HCT116 (cell line): ENCODE data around the gene EIF3J. TPM values are rescaled to one million over a fixed set of nuclear protein-coding genes. Genes with fewer than 3 reads are reported as not detected.
A peak's percentile ranks its signal among the peaks of the same experiment; 100 is the strongest.

Source experiments
- ATAC-seq: fragments of 200-7000 bp; cut with Tn5 transposase; 2 replicates; pipeline ENCODE4 v1.9.1; 2020; ENCODE audit warnings: mild to moderate bottlenecking, moderate library complexity
- BruUV-seq: library from RNA; stranded (reverse); fragments of 400-500 nt; replicated peaks from 2 replicates; lab custom pipeline; 2021; lab: Mats Ljungman, UMichigan
- CTCF ChIA-PET: fragments of 300-600 bp; sonication (Branson Sonifier 250); formaldehyde crosslinking; loops from one replicate; lab custom pipeline; 2021; ENCODE audit warnings: antibody characterized with exemption; lab: Charles Lee
- POLR2A ChIA-PET: fragments of 300-600, 350-600 bp; sonication (Branson Sonifier 250); formaldehyde crosslinking; loops from one replicate; lab custom pipeline; 2021; ENCODE audit warnings: antibody characterized with exemption; lab: Charles Lee
- RAD21 ChIA-PET, 2 experiments: fragments of 300-600 bp; sonication (Branson Sonifier 250); formaldehyde crosslinking; loops; one replicate each; lab custom pipeline; 2023; ENCODE audit warnings: low total read pairs in 2 of 2; ENCODE audit not compliant: uncharacterized antibody in 2 of 2, unreplicated experiment in 2 of 2, low non-redundant PET in 1 of 2; lab: Charles Lee
- DNase-seq: peaks from one replicate; pipeline ENCODE4 v3.0.0-alpha.2; 2010; ENCODE audit warnings: low read depth, low spot score
- H2AFZ ChIP-seq: fragments of 200-600 bp; shearing (Covaris generic), sonication (generic); 2 replicates; pipeline ENCODE4 v1.6.1; 2017; ENCODE audit warnings: low read depth, mixed run types, mixed read lengths, antibody characterized with exemption, low read length; ENCODE audit not compliant: poor library complexity, severe bottlenecking
- H3K27ac ChIP-seq: 2 replicates; pipeline ENCODE4 v1.5.1; 2012; ENCODE audit warnings: low read depth, low read length
- H3K27me3 ChIP-seq: fragments of 200-600 bp; sonication (generic); 2 replicates; pipeline ENCODE4 v1.6.1; 2016; ENCODE audit warnings: mixed run types, low read length, mixed read lengths; ENCODE audit not compliant: insufficient read depth
- H3K36me3 ChIP-seq, 2 experiments: fragments of 200-500 bp in 1 of 2; fragments of 200-600 bp in 1 of 2; sonication (Bioruptor generic) in 1 of 2; sonication (generic) in 1 of 2; 2 replicates each; pipeline versions ENCODE4 v1.5.1 to v1.6.1; 2014 to 2016; ENCODE audit warnings: low read length in 2 of 2, inconsistent platforms in 1 of 2, mixed read lengths in 1 of 2, mixed run types in 1 of 2; ENCODE audit not compliant: insufficient read depth in 2 of 2, control insufficient read depth in 1 of 2
- H3K4me1 ChIP-seq, 2 experiments: fragments of 200-600 bp in 1 of 2; sonication (generic) in 1 of 2; 2 replicates each; pipeline versions ENCODE4 v1.5.1 to v1.6.1; 2012 to 2017; ENCODE audit warnings: low read length in 2 of 2, inconsistent platforms in 1 of 2, mild to moderate bottlenecking in 1 of 2, mixed read lengths in 1 of 2, mixed run types in 1 of 2, moderate library complexity in 1 of 2; ENCODE audit not compliant: insufficient read depth in 2 of 2, control insufficient read depth in 1 of 2
- H3K4me2 ChIP-seq: fragments of 200-600 bp; sonication (generic); 2 replicates; pipeline ENCODE4 v1.6.1; 2017; ENCODE audit warnings: mixed run types, low read length, mixed read lengths
- H3K4me3 ChIP-seq, 2 experiments: fragments of 200-600 bp in 1 of 2; sonication (generic) in 1 of 2; replicated peaks in 1 of 2; 2 replicates each; pipeline ENCODE4 v1.5.1; 2011 to 2016; ENCODE audit warnings: low read length in 2 of 2, control low read depth in 1 of 2, low read depth in 1 of 2, mild to moderate bottlenecking in 1 of 2, mixed read lengths in 1 of 2, mixed run types in 1 of 2
- H3K79me2 ChIP-seq: fragments of 200-600 bp; sonication (generic); 2 replicates; pipeline ENCODE4 v1.6.1; 2017; ENCODE audit warnings: mild to moderate bottlenecking, mixed run types, low read length, moderate library complexity, mixed read lengths; ENCODE audit not compliant: insufficient read depth
- H3K9ac ChIP-seq: fragments of 200-600 bp; sonication (generic); 2 replicates; pipeline ENCODE4 v1.6.1; 2016; ENCODE audit warnings: low read length, mixed read lengths
- H3K9me2 ChIP-seq: fragments of 200-600 bp; sonication (generic), shearing (Covaris generic); 2 replicates; pipeline ENCODE4 v1.6.1; 2017; ENCODE audit warnings: mixed run types, mild to moderate bottlenecking, moderate library complexity; ENCODE audit not compliant: insufficient read depth
- H3K9me3 ChIP-seq, 2 experiments: fragments of 200-500 bp in 1 of 2; fragments of 200-600 bp in 1 of 2; sonication (Bioruptor generic) in 1 of 2; sonication (generic) in 1 of 2; 2 replicates each; pipeline ENCODE4 v1.6.1; 2014 to 2017; ENCODE audit warnings: low read length in 2 of 2, mixed read lengths in 2 of 2, inconsistent platforms in 1 of 2, low read depth in 1 of 2, mild to moderate bottlenecking in 1 of 2, mixed run types in 1 of 2, moderate library complexity in 1 of 2; ENCODE audit not compliant: control insufficient read depth in 1 of 2, insufficient read depth in 1 of 2
- H4K20me1 ChIP-seq: fragments of 200-600 bp; sonication (generic), shearing (Covaris generic); 2 replicates; pipeline ENCODE4 v1.6.1; 2017; ENCODE audit warnings: mixed run types, mild to moderate bottlenecking, moderate library complexity; ENCODE audit not compliant: insufficient read depth
- CBX3 ChIP-seq: IDR thresholded peaks from 2 replicates; pipeline ENCODE4 v1.6.1; 2012; ENCODE audit warnings: low read depth
- EGR1 ChIP-seq: IDR thresholded peaks from 2 replicates; pipeline ENCODE4 v1.6.1; 2012; ENCODE audit warnings: low read depth
- ELF1 ChIP-seq: IDR thresholded peaks from 2 replicates; pipeline ENCODE4 v1.6.1; 2012; ENCODE audit warnings: low read depth, borderline replicate concordance
- EZH2 ChIP-seq: fragments of 200-600 bp; sonication (generic); IDR thresholded peaks from 2 replicates; pipeline ENCODE4 v1.6.1; 2017; ENCODE audit warnings: antibody characterized with exemption, mixed run types
- FOSL1 ChIP-seq: IDR thresholded peaks from 2 replicates; pipeline ENCODE4 v1.6.1; 2012; ENCODE audit warnings: low read depth
- POLR2AphosphoS5 ChIP-seq: IDR thresholded peaks from 2 replicates; pipeline ENCODE4 v1.6.1; 2011; ENCODE audit warnings: mild to moderate bottlenecking, low read depth, low read length, moderate library complexity
- SIN3A ChIP-seq: IDR thresholded peaks from 2 replicates; pipeline ENCODE4 v1.6.1; 2012; ENCODE audit warnings: low read depth
- SP1 ChIP-seq: IDR thresholded peaks from 2 replicates; pipeline ENCODE4 v1.6.1; 2012; ENCODE audit warnings: low read depth
- TCF7L2 ChIP-seq: IDR thresholded peaks from 2 replicates; pipeline ENCODE4 v1.7.0; 2011; ENCODE audit warnings: borderline replicate concordance, inconsistent platforms; ENCODE audit not compliant: insufficient read depth, insufficient read length; ENCODE audit errors: extremely low read depth
- YY1 ChIP-seq: IDR thresholded peaks from 2 replicates; pipeline ENCODE4 v1.6.1; 2011; ENCODE audit warnings: low read length, low read depth, moderate library complexity, mild to moderate bottlenecking; ENCODE audit not compliant: insufficient replicate concordance; ENCODE audit errors: extremely low read depth
- ZFX ChIP-seq: fragments of 450-650 bp; IDR thresholded peaks from 2 replicates; pipeline ENCODE4 v1.6.1; 2017
- ZNF274 ChIP-seq: fragments of 200-500 bp; sonication (Bioruptor generic); IDR thresholded peaks from 2 replicates; pipeline ENCODE4 v1.6.1; 2014; ENCODE audit warnings: mild to moderate bottlenecking, low read depth, low read length, inconsistent platforms
- intact Hi-C: fragments of 100-400 bp; cut with micrococcal nuclease; formaldehyde crosslinking; loops from 2 replicates; pipeline ENCODE4 v1.10.0; 2022
- total RNA-seq: library from RNA; stranded (reverse); gene quantifications from one replicate; pipeline ENCODE4 v1.2.1, GENCODE V29; 2021; ENCODE audit not compliant: unreplicated experiment
- TF ChIP-seq, protein P1 (sequence below), 3 experiments: fragments of 200-600 bp in 1 of 3; sonication (generic) in 1 of 3; IDR thresholded peaks in 2 of 3; conservative IDR thresholded peaks in 1 of 3; 2 replicates each; pipeline ENCODE4 v1.5.1; 2012 to 2017; ENCODE audit warnings: low read depth in 2 of 3, low read length in 2 of 3, antibody characterized with exemption in 1 of 3, borderline replicate concordance in 1 of 3, control low read depth in 1 of 3, mild to moderate bottlenecking in 1 of 3, mixed read lengths in 1 of 3, mixed run types in 1 of 3, moderate library complexity in 1 of 3; ENCODE audit not compliant: insufficient read depth in 1 of 3
- TF ChIP-seq, protein P2 (sequence below): IDR thresholded peaks from 2 replicates; pipeline ENCODE4 v1.6.1; 2011; ENCODE audit warnings: mild to moderate bottlenecking, low read length, moderate library complexity; ENCODE audit not compliant: insufficient replicate concordance; ENCODE audit errors: extremely low read depth
- TF ChIP-seq, protein P3 (sequence below): IDR thresholded peaks from 2 replicates; pipeline ENCODE4 v1.6.1; 2012
- TF ChIP-seq, protein P4 (sequence below): IDR thresholded peaks from 2 replicates; pipeline ENCODE4 v1.6.1; 2012

The EIF3J gene
- total RNA-seq, 1 experiment from 2014 or later, result 68.6 TPM

DNA sequence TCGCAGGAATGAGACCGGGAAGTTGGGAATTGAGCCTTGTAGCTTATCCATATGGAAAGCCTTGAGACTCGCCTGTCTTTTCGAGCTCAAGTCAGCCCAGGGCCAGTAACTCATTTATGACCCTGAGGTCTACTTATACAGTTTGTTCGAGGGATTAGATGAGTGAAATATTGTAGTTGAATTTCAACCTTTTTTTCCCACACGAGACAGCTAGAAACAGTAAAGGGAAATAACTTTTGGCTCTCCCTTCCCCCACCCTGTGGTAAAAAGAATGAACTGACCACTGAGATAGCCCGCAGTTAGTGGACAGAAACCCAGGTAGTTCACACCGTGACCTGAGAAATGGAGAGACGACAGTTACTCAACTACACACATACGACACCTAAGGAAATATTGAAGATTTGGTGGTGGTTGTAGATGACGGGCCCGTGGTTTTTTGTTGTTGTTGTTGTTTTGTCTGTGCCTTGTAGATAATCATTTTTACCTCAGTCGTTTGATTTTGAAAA, 841 bp downstream of the EIF3J start:
- peaks cover 9 to 32% of the 10 kb centered on the region in 2 experiments; a peak in 3 of 4 replicates for H3K4me1 ChIP-seq
- H3K27me3 ChIP-seq, result no peaks in the 10 kb centered on the region
- peaks cover 4 to 33% of the 10 kb centered on the region in 2 experiments for H3K36me3 ChIP-seq
- ChIA-PET POLR2A (interaction anchor here (1.2 to 1.8 kb wide), 3 partner anchors 10 to 174 kb away, joined by 3 to 5 read pairs (median 3); partner anchors contain the start of genes B2M and CTDSPL2), CTCF (interaction anchor here (1.3 to 2.5 kb wide), 3 partner anchors 8 to 110 kb away, joined by 3 to 8 read pairs (median 4); partner anchors contain the start of gene CTDSPL2), RAD21 (no interaction called here)
- ATAC-seq, result no peak; the same call in 1 of the 2 replicates
- peaks cover 35% of the 10 kb centered on the region; the same call in 1 of the 2 replicates for H4K20me1 ChIP-seq
- H3K4me2 ChIP-seq, result peak overlapping the region; percentile 84
- peak overlapping the region; percentile 69 to 73 for H3K4me3 ChIP-seq
- H3K9me2 ChIP-seq, result no peaks in the 10 kb centered on the region
- H3K9me3 ChIP-seq, result no peaks in the 10 kb centered on the region
- DNase-seq, result no peak
- H3K79me2 ChIP-seq, result peaks cover 67% of the 10 kb centered on the region
- intact Hi-C loops, result loop anchor here (1.0 kb wide), 1 partner anchor 110 kb away; the partner anchor contains the start of gene CTDSPL2
- peak overlapping the region; percentile 97 for H3K27ac ChIP-seq
- H3K9ac ChIP-seq, result peak overlapping the region; percentile 100
- BruUV-seq, result no TSS peak
- no peak overlapping the region for H2AFZ ChIP-seq
- TF ChIP-seq CBX3, result no peak
- no peak for TF ChIP-seq ZFX
- no peak for TF ChIP-seq TCF7L2
- TF ChIP-seq FOSL1, result no peak
- TF ChIP-seq ZNF274, result no peak
- TF ChIP-seq, protein P1, sequence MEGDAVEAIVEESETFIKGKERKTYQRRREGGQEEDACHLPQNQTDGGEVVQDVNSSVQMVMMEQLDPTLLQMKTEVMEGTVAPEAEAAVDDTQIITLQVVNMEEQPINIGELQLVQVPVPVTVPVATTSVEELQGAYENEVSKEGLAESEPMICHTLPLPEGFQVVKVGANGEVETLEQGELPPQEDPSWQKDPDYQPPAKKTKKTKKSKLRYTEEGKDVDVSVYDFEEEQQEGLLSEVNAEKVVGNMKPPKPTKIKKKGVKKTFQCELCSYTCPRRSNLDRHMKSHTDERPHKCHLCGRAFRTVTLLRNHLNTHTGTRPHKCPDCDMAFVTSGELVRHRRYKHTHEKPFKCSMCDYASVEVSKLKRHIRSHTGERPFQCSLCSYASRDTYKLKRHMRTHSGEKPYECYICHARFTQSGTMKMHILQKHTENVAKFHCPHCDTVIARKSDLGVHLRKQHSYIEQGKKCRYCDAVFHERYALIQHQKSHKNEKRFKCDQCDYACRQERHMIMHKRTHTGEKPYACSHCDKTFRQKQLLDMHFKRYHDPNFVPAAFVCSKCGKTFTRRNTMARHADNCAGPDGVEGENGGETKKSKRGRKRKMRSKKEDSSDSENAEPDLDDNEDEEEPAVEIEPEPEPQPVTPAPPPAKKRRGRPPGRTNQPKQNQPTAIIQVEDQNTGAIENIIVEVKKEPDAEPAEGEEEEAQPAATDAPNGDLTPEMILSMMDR (IDR thresholded peaks at IDR 0.05 in 2 of 3, conservative IDR thresholded peaks at IDR 0.05 in 1 of 3; ENCODE audit: borderline replicate concordance in 1 of 3, insufficient read depth in 1 of 3, low read depth in 2 of 3, low read length in 2 of 3), result no peak
- no peak for TF ChIP-seq EGR1
- no peak for TF ChIP-seq YY1
- TF ChIP-seq ELF1, result no peak
- TF ChIP-seq, protein P2, sequence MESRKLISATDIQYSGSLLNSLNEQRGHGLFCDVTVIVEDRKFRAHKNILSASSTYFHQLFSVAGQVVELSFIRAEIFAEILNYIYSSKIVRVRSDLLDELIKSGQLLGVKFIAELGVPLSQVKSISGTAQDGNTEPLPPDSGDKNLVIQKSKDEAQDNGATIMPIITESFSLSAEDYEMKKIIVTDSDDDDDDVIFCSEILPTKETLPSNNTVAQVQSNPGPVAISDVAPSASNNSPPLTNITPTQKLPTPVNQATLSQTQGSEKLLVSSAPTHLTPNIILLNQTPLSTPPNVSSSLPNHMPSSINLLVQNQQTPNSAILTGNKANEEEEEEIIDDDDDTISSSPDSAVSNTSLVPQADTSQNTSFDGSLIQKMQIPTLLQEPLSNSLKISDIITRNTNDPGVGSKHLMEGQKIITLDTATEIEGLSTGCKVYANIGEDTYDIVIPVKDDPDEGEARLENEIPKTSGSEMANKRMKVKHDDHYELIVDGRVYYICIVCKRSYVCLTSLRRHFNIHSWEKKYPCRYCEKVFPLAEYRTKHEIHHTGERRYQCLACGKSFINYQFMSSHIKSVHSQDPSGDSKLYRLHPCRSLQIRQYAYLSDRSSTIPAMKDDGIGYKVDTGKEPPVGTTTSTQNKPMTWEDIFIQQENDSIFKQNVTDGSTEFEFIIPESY, result no peak
- TF ChIP-seq SIN3A, result no peak
- TF ChIP-seq SP1, result no peak
- no peak for TF ChIP-seq EZH2
- no peak for TF ChIP-seq POLR2AphosphoS5
- TF ChIP-seq, protein P3, sequence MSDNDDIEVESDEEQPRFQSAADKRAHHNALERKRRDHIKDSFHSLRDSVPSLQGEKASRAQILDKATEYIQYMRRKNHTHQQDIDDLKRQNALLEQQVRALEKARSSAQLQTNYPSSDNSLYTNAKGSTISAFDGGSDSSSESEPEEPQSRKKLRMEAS, result no peak
- TF ChIP-seq, protein P4, sequence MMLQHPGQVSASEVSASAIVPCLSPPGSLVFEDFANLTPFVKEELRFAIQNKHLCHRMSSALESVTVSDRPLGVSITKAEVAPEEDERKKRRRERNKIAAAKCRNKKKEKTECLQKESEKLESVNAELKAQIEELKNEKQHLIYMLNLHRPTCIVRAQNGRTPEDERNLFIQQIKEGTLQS, result no peak
